Measurements from ENCODE around the gene RNF4.
A peak's percentile ranks its signal among the peaks of the same experiment; 100 is the strongest.
"Not testable (repeated sequence)": the region's sequence is repeated elsewhere in the genome, so short reads cannot be mapped to it uniquely, and the experiment has no call there.

The RNF4 gene

DNA sequence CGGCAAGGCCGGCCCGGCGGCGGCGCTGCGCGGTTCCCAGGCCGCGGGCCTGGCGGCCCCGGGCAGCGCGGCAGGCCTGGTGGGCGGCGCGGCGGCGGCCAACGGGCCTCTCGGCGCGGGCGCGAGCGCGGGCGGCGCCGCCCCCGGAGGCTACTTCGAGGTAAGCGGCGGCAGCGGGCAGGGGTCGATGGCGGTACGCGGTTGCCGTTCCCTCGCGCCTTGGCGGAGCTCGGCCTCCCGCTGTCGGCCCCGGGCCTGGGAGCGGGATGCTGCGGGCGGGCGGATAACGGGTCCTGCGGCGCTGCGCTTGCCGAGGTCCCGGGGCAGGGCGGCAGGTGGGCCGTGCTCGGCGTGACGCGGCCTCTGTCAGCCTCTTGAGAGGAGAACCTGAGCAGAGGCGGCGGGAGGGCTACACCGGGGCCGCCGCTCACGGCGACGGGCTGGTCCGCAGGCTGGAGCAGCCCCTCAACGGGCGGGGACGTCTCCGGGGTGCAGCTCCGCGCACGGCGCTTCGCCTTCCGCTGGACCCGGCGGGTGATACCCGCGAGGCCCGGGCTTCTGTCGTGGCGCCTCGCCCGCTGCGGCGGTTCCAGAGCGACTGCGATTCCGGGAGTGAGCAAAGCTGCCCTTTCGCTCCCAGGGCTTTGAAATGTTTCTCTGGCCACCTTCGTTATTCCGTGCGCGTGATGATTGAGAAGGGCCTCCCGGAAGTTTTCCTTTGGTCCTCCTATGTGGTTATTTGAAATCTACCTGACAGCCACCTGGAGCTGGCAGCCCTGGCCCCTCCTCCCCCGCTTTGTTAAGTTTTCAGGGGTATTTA is 68.3 kb downstream of the RNF4 start:
- peak; percentile 47 for DNase-seq

DNA sequence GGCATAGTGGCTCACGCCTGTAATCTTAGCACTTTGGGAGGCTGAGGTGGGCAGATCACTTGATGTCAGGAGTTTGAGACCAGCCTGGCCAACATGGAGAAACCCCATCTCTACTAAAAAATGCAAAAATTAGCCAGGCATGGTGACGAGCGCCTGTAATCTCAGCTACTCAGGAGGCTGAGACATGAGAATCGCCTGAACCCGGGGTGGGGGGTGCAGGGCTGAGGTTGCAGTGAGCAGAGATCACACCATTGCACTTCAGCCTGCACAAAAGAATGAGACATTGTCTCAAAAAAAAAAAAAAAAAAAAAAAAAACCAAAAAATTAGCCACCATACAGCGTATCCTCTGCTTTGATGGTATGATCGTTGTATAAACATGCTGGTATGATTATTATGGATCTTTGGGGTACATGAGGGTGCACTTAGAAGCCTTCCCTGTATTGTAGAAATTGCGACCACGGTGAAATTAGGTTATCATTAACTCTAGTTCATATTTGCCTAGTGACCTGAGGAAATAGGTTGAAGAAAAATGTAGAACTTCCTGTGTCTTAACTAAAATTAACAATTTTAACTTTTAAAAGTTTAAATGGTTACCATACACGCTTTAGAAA is 74.8 kb downstream of the RNF4 start:
- DNase-seq: not testable (repeated sequence)

DNA sequence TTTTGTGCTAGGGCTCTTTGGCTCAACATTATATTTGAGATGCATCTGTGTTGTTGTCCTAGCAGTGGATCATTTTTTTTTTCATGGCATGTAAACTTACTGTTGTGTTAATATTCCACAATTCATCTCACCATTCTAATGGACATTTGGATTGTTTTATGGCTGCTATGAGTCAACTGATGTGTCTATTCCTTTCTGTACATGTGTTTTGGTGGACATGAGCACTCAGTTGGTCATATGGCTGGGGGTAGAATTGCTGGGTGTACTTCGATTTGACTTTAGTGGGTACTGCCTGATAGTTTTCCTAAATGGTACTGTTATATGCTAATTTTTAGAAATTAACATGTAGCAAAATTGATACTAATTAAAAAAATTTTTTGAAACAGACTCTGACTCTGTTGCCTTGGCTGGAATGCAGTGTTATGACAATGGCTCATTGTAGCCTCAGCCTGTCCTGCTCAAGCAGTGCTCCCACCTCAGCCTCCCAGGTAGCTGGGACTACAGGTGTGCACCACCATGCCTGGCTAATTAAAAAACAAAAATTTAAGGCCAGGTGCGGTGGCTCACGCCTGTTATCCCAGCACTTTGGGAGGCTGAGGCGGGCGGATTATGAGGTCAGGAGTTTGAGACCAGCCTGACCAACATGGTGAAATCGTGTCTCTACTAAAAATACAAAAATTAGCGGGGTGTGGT is 76.6 kb downstream of the RNF4 start:
- no peak for DNase-seq

DNA sequence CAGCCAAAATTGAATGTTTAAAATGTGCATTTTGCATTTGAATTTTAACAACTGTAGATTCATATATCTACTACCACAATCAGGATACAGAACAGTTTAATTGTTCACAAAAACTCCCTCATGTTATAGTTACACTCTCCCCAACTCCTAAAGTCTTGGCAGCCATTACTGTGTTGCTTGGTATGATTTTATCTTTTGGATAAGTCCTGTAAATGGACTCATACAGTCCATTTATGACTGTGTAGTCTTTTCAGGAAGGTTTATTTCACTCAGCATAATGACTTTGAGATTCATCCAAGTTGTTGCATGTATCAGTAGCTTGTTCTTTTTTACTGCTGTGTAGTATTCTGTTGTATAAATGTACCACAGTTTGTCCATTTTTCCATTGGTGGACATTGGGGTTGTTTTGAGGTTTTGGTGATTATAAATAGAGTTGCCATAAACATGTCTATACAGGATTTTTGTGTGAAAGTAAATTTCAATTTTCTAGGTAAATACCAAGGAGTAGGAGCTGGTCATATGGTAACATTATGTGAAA is 77.4 kb downstream of the RNF4 start:
- no peak for DNase-seq

DNA sequence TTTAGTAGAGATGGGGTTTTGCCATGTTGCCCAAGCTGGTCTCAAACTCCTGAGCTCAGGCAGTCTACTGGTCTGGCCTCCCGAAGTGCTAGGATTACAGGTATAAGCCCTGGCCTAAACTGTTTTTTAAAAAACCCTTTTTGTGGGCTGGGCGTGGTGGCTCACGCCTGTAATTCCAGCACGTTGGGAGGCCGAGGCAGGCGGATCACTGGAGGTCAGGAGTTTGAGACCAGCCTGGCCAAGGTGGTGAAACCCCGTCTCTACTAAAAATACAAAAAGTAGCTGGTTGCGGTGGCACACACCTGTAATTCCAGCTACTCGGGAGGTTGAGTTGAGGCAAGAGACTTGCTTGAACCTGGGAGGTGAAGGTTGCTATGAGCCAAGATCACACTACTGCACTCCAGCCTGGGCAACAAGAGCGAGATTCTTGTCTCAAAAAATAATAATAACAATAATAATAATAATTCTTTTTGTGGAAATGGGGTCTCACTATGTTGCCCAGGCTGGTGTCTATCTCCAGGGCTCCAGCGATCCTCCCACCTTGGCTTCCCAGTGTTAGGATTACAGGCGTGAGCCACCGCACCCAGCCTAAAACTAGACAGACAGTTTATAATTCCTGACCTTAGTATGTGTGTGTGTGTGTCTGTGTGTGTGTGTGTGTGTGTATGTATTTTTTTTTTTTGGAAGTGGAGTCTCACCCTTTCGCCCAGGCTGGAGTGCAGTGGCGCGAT is 78.2 kb downstream of the RNF4 start:
- not testable (repeated sequence) for DNase-seq

DNA sequence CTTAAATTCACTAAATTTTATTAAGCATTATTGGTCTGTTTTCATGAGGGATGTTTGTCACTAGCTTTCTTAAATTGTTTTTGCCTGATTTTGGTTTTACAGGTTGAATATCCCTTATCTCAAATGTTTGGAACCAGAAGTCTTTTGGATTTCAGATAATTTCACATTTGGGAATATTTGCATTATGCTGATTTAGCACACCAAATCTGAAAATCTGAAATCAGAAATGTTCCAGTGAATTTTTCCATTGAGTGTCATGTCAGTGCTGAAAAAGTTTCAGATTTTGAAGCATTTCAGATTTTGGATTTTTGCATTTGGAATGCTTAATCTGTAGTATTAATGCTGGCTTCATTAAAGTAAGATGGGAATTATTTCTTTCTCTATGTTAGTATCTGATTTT is 82.2 kb downstream of the RNF4 start:
- no peak for DNase-seq

DNA sequence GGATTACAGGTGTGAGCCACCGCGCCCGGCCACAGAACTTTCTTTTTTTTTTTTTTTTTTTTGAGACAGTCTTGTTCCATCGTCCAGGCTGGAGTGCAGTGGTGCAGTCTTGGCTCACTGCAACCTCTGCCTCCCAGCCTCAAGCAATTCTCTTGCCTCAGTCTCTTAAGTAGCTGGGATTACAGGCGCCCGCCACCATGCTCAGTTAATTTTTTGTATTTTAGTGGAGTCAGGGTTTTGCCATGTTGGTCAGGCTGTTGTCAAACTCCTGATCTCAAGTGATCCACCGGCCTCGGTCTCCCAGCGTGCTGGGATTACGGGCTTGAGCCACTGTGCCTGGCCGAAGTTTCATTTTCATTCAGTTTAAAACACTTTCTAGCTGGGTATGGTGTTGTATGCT is 83.9 kb downstream of the RNF4 start:
- DNase-seq: no peak

DNA sequence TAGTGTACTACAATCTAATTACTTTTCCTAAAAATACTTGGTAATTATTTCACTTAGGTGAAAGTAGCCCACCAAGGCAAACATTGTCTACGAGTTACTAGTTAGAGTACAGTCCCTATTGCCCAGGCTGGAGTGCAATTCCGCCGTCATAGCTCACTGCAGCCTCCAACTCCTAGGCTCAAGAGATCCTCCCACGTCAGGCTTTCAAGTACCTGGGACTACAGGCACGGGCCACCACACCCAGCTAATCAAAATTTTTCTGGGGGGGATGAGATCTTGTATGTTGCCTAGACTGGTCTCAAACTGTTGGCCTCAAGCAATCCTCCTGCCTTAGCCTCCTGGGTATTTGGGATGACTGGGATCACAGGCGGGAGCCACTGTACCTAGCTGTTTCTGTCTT is 89.4 kb downstream of the RNF4 start:
- DNase-seq: no peak

DNA sequence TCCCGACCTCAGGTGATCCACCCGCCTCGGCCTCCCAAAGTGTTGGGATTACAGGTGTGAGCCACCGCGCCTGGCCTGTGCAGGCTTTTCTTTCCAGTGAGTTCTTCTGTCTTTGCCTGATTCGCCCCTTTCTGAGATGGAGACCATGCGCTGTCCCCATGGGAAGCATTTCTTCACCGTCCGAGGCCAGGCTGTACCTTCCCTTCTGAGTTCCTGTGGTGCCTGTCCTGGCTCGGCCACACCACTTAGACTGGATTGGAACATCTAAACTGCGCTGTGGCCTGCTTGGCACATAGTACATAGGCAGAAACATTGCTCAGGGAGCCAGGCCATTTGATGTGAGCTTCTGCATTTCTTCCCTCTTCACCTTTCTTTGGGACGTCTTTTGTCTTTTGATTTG is 91.3 kb downstream of the RNF4 start:
- no peak for DNase-seq
